Cardiac fibroblast (primary cell): Measurements from ENCODE around the gene DDN.

Experiments
- DNase-seq, 2 donors: peaks; one replicate each; pipeline versions ENCODE4 v3.0.0 to v3.0.0-alpha.2; 2010; ENCODE audit warnings: low read depth in 2 of 2
- H3K4me3 ChIP-seq, 2 donors: replicated peaks in 1 of 2; 1 replicate in 1 of 2; 2 replicates in 1 of 2; pipeline ENCODE4 v1.5.1; 2011; ENCODE audit warnings: low read depth in 2 of 2, low read length in 2 of 2, mild to moderate bottlenecking in 2 of 2, moderate library complexity in 1 of 2
- CTCF ChIP-seq: IDR thresholded peaks from one replicate; pipeline ENCODE4 v1.5.1; 2011; ENCODE audit warnings: low read depth, mild to moderate bottlenecking, low read length, inconsistent platforms

DDN gene

GRCh38 chr12:49037111-49037946 is 38.2 kb upstream of the DDN start:
- H3K4me3 ChIP-seq, result no peak overlapping the region
- no peak for TF ChIP-seq CTCF
- DNase-seq, result no peak

DNA sequence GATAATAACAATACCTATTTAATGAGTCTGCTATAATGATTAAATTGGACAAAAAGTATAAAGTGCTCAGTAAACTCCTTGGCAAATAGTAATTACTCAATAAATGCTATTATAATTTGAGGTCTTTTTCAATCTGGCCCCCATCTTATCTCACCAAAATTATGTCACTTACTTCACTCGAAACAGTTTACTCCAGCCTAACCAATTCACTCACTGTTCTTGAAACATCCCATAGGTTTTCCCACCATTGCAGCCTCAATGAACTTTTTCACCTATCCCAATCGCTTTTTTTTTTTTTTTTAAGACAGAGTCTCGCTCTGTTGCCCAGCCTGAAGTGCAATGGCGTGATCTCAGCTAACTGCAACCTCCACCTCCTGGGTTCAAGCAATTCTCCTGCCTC is 36.9 kb upstream of the DDN start:
- DNase-seq, result no peak
- TF ChIP-seq CTCF, result no peak
- H3K4me3 ChIP-seq, result no peak overlapping the region

- H3K4me3 ChIP-seq, result no peak overlapping the region
- TF ChIP-seq CTCF, result no peak
- DNase-seq, result no peak
Observed at GRCh38 chr12:49034286-49034622, 35.1 kb upstream of the DDN start.

- no peak overlapping the region for H3K4me3 ChIP-seq
- TF ChIP-seq CTCF, result no peak
- no peak for DNase-seq
Observed at GRCh38 chr12:49033611-49034285, 34.6 kb upstream of the DDN start.

GRCh38 chr12:49032679-49033447 is 33.7 kb upstream of the DDN start:
- H3K4me3 ChIP-seq, result no peak overlapping the region
- no peak for DNase-seq
- TF ChIP-seq CTCF, result no peak

GRCh38 chr12:49032276-49032675 is 33.1 kb upstream of the DDN start:
- H3K4me3 ChIP-seq, result no peak overlapping the region
- no peak for DNase-seq

More at GRCh38 chr12:49032276-49032675, 33.1 kb upstream of the DDN start:
- TF ChIP-seq CTCF, result no peak
